Calu3 (cell line): ENCODE data around the gene NETO2. TPM values are rescaled to one million over a fixed set of nuclear protein-coding genes. Genes with fewer than 3 reads are reported as not detected.

Experiments used
- BruUV-seq: library from RNA; stranded (reverse); fragments of 400-500 nt; replicated peaks from 2 replicates; lab custom pipeline; 2021; lab: Mats Ljungman, UMichigan
- CTCF ChIA-PET: fragments of 300-600 bp; sonication (Branson Sonifier 250); formaldehyde crosslinking; loops from one replicate; lab custom pipeline; 2022; ENCODE audit warnings: antibody characterized with exemption; lab: Charles Lee
- DNase-seq: peaks from one replicate; pipeline ENCODE4 v3.0.0; 2022
- H3K27ac Mint-ChIP-seq: one replicate; pipeline ENCODE4 v1.8.0; 2022; ENCODE audit warnings: mixed read lengths; ENCODE audit not compliant: unreplicated experiment
- H3K27me3 Mint-ChIP-seq: one replicate; pipeline ENCODE4 v1.8.0; 2022; ENCODE audit warnings: mixed read lengths; ENCODE audit not compliant: unreplicated experiment
- H3K36me3 Mint-ChIP-seq: one replicate; pipeline ENCODE4 v1.8.0; 2022; ENCODE audit warnings: mild to moderate bottlenecking, moderate library complexity, mixed read lengths; ENCODE audit not compliant: insufficient read depth, unreplicated experiment
- H3K4me1 Mint-ChIP-seq: one replicate; pipeline ENCODE4 v1.8.0; 2022; ENCODE audit warnings: mild to moderate bottlenecking, low read depth, mixed read lengths; ENCODE audit not compliant: unreplicated experiment
- H3K4me3 Mint-ChIP-seq: one replicate; pipeline ENCODE4 v1.8.0; 2022; ENCODE audit warnings: mild to moderate bottlenecking, low read depth, moderate library complexity, mixed read lengths; ENCODE audit not compliant: unreplicated experiment
- H3K9me3 Mint-ChIP-seq: one replicate; pipeline ENCODE4 v1.8.0; 2022; ENCODE audit warnings: low read depth, mixed read lengths; ENCODE audit not compliant: unreplicated experiment
- intact Hi-C: fragments of 100-400 bp; cut with micrococcal nuclease; formaldehyde crosslinking; loops from one replicate; pipeline ENCODE4 v1.10.0; 2022; ENCODE audit not compliant: unreplicated experiment
- total RNA-seq: library from RNA; stranded (reverse); gene quantifications from 2 replicates; pipeline ENCODE4 v1.2.3, GENCODE V29; 2022
- TF ChIP-seq, protein P1 (sequence below): fragments of 200-600 bp; IDR thresholded peaks from one replicate; pipeline ENCODE4 v1.8.0; 2022; ENCODE audit warnings: antibody characterized with exemption; ENCODE audit not compliant: unreplicated experiment

Gene NETO2
- total RNA-seq, 1 experiment from 2014 or later, result 83.5 TPM

DNA sequence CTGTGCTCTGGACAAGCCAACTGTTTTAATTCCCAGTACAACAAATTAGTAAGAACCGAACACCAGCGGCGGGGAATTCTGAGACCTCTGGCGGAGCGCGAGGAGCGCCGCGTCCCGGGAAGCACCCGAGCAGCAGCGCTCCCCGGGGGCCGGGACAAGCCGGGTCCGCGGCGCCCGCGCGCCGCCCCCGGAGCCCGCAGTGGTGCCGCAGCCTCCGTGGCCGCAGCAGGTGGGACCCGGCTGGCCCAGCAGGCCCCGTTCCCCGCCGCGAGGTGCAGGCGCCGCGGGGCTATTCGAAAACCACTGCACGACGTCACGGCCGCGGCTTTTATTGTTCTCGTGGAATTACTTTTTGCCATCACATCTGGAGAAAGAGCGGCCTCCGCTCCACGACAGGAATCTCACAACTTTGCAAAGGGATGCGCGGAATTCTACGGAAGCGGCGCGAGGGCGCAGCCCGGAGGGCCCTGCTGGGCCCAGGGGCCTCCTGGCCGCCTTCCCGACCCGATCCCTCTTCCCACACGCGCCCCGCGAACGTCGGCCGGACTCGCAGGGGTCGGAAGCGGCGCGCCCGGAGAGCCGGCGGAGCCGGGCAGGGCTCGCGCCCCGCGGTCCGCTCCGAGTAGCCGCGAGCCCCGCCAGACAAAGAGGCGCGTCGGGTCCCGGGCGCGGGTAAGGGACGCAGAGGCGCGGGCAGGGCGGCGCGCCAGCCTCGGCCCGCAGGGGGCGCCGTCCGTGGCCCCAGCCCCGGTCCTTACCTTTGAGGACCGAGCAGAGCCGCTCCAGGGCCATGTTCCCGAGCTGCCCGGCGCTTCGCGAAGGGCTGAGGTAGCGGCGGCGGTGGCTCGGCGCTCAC lies 696 bp downstream of the NETO2 start:
- Mint-ChIP-seq H3K27ac (no peak overlapping the region), H3K4me3 (peak overlapping the region; percentile 94), H3K4me1 (peaks cover 33% of the 10 kb centered on the region), H3K9me3 (no peaks in the 10 kb centered on the region), H3K36me3 (peaks cover 36% of the 10 kb centered on the region), H3K27me3 (no peaks in the 10 kb centered on the region)
- intact Hi-C loops, result loop anchor here (1.0 to 10.0 kb wide), 7 partner anchors 106 to 1013 kb away; partner anchors contain the start of genes ITFG1 and PHKB
- TF ChIP-seq, protein P1, sequence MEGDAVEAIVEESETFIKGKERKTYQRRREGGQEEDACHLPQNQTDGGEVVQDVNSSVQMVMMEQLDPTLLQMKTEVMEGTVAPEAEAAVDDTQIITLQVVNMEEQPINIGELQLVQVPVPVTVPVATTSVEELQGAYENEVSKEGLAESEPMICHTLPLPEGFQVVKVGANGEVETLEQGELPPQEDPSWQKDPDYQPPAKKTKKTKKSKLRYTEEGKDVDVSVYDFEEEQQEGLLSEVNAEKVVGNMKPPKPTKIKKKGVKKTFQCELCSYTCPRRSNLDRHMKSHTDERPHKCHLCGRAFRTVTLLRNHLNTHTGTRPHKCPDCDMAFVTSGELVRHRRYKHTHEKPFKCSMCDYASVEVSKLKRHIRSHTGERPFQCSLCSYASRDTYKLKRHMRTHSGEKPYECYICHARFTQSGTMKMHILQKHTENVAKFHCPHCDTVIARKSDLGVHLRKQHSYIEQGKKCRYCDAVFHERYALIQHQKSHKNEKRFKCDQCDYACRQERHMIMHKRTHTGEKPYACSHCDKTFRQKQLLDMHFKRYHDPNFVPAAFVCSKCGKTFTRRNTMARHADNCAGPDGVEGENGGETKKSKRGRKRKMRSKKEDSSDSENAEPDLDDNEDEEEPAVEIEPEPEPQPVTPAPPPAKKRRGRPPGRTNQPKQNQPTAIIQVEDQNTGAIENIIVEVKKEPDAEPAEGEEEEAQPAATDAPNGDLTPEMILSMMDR, result peak; percentile 94
- no TSS peak for BruUV-seq
- CTCF ChIA-PET, result interaction anchor here (0.5 to 2.2 kb wide), 8 partner anchors 8 to 1100 kb away, joined by 3 to 17 read pairs (median 5); no protein-coding TSS in a partner anchor
- DNase-seq, result peak; percentile 90

GRCh38 chr16:47142486-47142820 lies 1.3 kb downstream of the NETO2 start:
- no peak for DNase-seq
- TF ChIP-seq, protein P1, result no peak
- Mint-ChIP-seq H3K4me1 (peaks cover 39% of the 10 kb centered on the region), H3K27me3 (no peaks in the 10 kb centered on the region), H3K27ac (peak overlapping the region; percentile 81), H3K9me3 (no peaks in the 10 kb centered on the region), H3K36me3 (peaks cover 36% of the 10 kb centered on the region), H3K4me3 (peak overlapping the region; percentile 94)
- no TSS peak for BruUV-seq
- CTCF ChIA-PET, result interaction anchor here (0.5 to 2.2 kb wide), 6 partner anchors 8 to 1100 kb away, joined by 3 to 13 read pairs (median 5); no protein-coding TSS in a partner anchor
- intact Hi-C loops, result loop anchor here (2.0 to 10.0 kb wide), 6 partner anchors 105 to 970 kb away; partner anchors contain the start of genes ITFG1 and PHKB

GRCh38 chr16:47141773-47142485 lies 1.8 kb downstream of the NETO2 start:
- peak overlapping the region; percentile 81 for H3K27ac Mint-ChIP-seq
- no peaks in the 10 kb centered on the region for H3K27me3 Mint-ChIP-seq
- TSS peak; percentile 43 for BruUV-seq
- peak overlapping the region; percentile 94 for H3K4me3 Mint-ChIP-seq
- no peaks in the 10 kb centered on the region for H3K9me3 Mint-ChIP-seq
- peak; percentile 93 for DNase-seq
- H3K4me1 Mint-ChIP-seq, result peaks cover 44% of the 10 kb centered on the region
- intact Hi-C loops, result loop anchor here (2.0 to 10.0 kb wide), 6 partner anchors 105 to 970 kb away; partner anchors contain the start of genes ITFG1 and PHKB
- H3K36me3 Mint-ChIP-seq, result peaks cover 36% of the 10 kb centered on the region
- CTCF ChIA-PET, result interaction anchor here (0.5 to 2.2 kb wide), 11 partner anchors 9 to 1101 kb away, joined by 3 to 13 read pairs (median 4); partner anchors contain the start of gene ORC6
- TF ChIP-seq, protein P1, result peak; percentile 82

- CTCF ChIA-PET, result no interaction called here
- H3K27ac Mint-ChIP-seq, result no peak overlapping the region
- H3K27me3 Mint-ChIP-seq, result no peaks in the 10 kb centered on the region
- no peaks in the 10 kb centered on the region for H3K9me3 Mint-ChIP-seq
- BruUV-seq, result no TSS peak
- TF ChIP-seq, protein P1, result no peak
- H3K4me1 Mint-ChIP-seq, result peaks cover 51% of the 10 kb centered on the region
- no peak for DNase-seq
- peaks cover 36% of the 10 kb centered on the region for H3K36me3 Mint-ChIP-seq
- no peak overlapping the region for H3K4me3 Mint-ChIP-seq
- intact Hi-C loops, result loop anchor here (5.0 to 10.0 kb wide), 5 partner anchors 103 to 972 kb away; partner anchors contain the start of genes ITFG1 and PHKB
Observed at GRCh38 chr16:47140686-47141085, 3.1 kb downstream of the NETO2 start.
